Suprapubic skin (tissue), 4 donors: ENCODE measurements around the gene DUSP7. TPM values are rescaled to one million over a fixed set of nuclear protein-coding genes. Genes with fewer than 3 reads are reported as not detected.

Source experiments
- DNase-seq, 2 donors: peaks; one replicate each; pipeline ENCODE4 v3.0.0-alpha.2; 2019; ENCODE audit warnings: low spot score in 2 of 2
- H3K27ac ChIP-seq: fragments of 200-600 bp; sonication (generic); one replicate; pipeline ENCODE4 v1.5.1; 2019
- H3K27me3 ChIP-seq: fragments of 200-600 bp; sonication (generic); one replicate; pipeline ENCODE4 v1.5.1; 2019
- H3K36me3 ChIP-seq: fragments of 200-600 bp; sonication (generic); one replicate; pipeline ENCODE4 v1.5.1; 2019
- H3K4me1 ChIP-seq: fragments of 200-600 bp; sonication (generic); one replicate; pipeline ENCODE4 v1.5.1; 2019
- H3K4me3 ChIP-seq: fragments of 200-600 bp; sonication (generic); one replicate; pipeline ENCODE4 v1.5.1; 2019; ENCODE audit warnings: mild to moderate bottlenecking
- H3K9me3 ChIP-seq: fragments of 200-600 bp; sonication (generic); one replicate; pipeline ENCODE4 v1.5.1; 2019
- EP300 ChIP-seq: sonication (generic); formaldehyde crosslinking; IDR thresholded peaks from one replicate; pipeline ENCODE4 v1.6.1; 2017; ENCODE audit warnings: antibody characterized with exemption
- POLR2A ChIP-seq, 2 donors: fragments of 450-650 bp; IDR thresholded peaks; one replicate each; pipeline ENCODE4 v1.6.1; 2017; ENCODE audit warnings: antibody characterized with exemption in 2 of 2, mild to moderate bottlenecking in 2 of 2, moderate library complexity in 2 of 2
- POLR2AphosphoS5 ChIP-seq, 3 donors: sonication (generic); formaldehyde crosslinking; IDR thresholded peaks; one replicate each; pipeline ENCODE4 v1.6.1; 2017; ENCODE audit warnings: antibody characterized with exemption in 3 of 3
- WGBS: methylation state at CpG from one replicate; pipeline ENCODE4 v1.1.5; 2018; 5-methylcytosine and 5-hydroxymethylcytosine counted together
- total RNA-seq, 4 donors: library from RNA; depleted of rRNA; stranded (reverse); fragments of >200 nt; gene quantifications; one replicate each; pipeline ENCODE4 v1.1.0, GENCODE V29; 2016
- TF ChIP-seq, protein P1 (sequence below), 2 donors: fragments of 200-600 bp in 1 of 2; fragments of 450-650 bp in 1 of 2; sonication (generic) in 1 of 2; IDR thresholded peaks; one replicate each; pipeline ENCODE4 v1.5.1; 2016 to 2019; ENCODE audit warnings: antibody characterized with exemption in 2 of 2, mild to moderate bottlenecking in 1 of 2, moderate library complexity in 1 of 2

The DUSP7 gene
- total RNA-seq, 4 donors from 2014 or later, result 91.1 to 190 (median 146) TPM

DNA sequence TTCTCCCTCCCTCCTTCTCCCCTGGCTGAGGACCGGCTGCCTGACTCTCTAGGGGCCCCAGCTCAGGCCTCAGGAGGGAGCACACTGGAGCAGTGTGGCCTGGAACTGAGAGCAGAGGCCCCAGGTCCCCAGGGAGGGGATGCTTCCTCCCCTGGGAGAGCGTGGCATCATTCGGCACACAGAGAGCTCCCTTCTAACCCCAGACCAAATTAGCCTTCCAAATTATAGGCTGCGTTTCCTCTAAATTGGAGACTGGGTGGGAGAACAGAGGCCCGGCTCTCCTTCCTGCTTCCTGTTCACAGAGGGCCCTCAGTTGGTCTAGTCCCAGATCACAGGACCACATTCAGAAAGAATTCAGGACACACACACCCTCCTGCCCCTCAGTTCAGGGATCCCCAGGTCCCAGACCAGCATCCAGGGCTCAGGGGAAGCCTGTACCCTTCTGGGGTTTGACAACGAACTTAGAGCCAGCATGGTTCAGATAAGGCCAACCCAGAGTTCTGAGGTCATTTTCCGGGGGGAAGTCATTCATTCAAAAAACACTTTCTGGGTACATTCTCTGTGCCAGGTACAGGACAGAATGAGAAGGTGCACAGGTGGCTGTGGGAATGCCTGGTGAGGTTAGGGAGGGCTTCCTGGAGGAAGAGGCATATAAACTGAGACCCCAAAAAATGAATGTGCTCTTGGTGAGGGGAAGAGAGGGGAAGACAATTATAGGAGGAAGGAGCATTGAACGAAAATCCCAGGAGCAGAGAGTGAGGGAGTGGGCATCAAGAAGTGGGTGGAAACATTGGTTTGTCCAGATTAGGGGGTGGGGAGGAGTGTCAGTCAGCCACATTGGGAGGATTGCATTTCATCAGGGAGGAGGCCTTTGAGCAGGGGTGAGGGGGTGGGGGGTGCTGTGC lies 32.3 kb downstream of the DUSP7 start:
- WGBS, result 87% methylated on average over 7 of the region's 8 CpGs
- TF ChIP-seq POLR2AphosphoS5 (IDR thresholded peaks at IDR 0.05) (no peak), EP300 (no peak), POLR2A (IDR thresholded peaks at IDR 0.05) (no peak)
- TF ChIP-seq, protein P1, sequence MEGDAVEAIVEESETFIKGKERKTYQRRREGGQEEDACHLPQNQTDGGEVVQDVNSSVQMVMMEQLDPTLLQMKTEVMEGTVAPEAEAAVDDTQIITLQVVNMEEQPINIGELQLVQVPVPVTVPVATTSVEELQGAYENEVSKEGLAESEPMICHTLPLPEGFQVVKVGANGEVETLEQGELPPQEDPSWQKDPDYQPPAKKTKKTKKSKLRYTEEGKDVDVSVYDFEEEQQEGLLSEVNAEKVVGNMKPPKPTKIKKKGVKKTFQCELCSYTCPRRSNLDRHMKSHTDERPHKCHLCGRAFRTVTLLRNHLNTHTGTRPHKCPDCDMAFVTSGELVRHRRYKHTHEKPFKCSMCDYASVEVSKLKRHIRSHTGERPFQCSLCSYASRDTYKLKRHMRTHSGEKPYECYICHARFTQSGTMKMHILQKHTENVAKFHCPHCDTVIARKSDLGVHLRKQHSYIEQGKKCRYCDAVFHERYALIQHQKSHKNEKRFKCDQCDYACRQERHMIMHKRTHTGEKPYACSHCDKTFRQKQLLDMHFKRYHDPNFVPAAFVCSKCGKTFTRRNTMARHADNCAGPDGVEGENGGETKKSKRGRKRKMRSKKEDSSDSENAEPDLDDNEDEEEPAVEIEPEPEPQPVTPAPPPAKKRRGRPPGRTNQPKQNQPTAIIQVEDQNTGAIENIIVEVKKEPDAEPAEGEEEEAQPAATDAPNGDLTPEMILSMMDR (IDR thresholded peaks at IDR 0.05), result no peak
- H3K27me3 ChIP-seq, result no peaks in the 10 kb centered on the region
- no peaks in the 10 kb centered on the region for H3K36me3 ChIP-seq
- no peak for DNase-seq
- H3K4me3 ChIP-seq, result no peak overlapping the region
- peaks cover 10% of the 10 kb centered on the region for H3K4me1 ChIP-seq
- no peak overlapping the region for H3K27ac ChIP-seq
- no peaks in the 10 kb centered on the region for H3K9me3 ChIP-seq

- no peak overlapping the region for H3K27ac ChIP-seq
- no peaks in the 10 kb centered on the region for H3K9me3 ChIP-seq
- H3K27me3 ChIP-seq, result no peaks in the 10 kb centered on the region
- H3K36me3 ChIP-seq, result no peaks in the 10 kb centered on the region
- H3K4me3 ChIP-seq, result no peak overlapping the region
- no peak for DNase-seq
- H3K4me1 ChIP-seq, result peaks cover 10% of the 10 kb centered on the region
- no peak for TF ChIP-seq EP300
- TF ChIP-seq POLR2A (IDR thresholded peaks at IDR 0.05), result no peak
- TF ChIP-seq, protein P1 (IDR thresholded peaks at IDR 0.05), result no peak
- no peak for TF ChIP-seq POLR2AphosphoS5 (IDR thresholded peaks at IDR 0.05)
- WGBS, result 88% methylated on average over 3 of the region's 3 CpGs
Observed at GRCh38 chr3:52023101-52023770, 33.1 kb downstream of the DUSP7 start.

GRCh38 chr3:52022323-52023100 lies 33.9 kb downstream of the DUSP7 start:
- H3K4me1 ChIP-seq, result peaks cover 10% of the 10 kb centered on the region
- 67% methylated on average over 16 of the region's 20 CpGs for WGBS

GRCh38 chr3:52021489-52022268 lies 34.7 kb downstream of the DUSP7 start:
- 71% methylated on average over 8 of the region's 10 CpGs for WGBS
- Histone ChIP-seq H3K9me3 (no peaks in the 10 kb centered on the region), H3K27ac (peak overlapping the region; percentile 22), H3K4me3 (no peak overlapping the region), H3K4me1 (peaks cover 10% of the 10 kb centered on the region), H3K27me3 (no peaks in the 10 kb centered on the region), H3K36me3 (no peaks in the 10 kb centered on the region)
- no peak for DNase-seq
- TF ChIP-seq POLR2AphosphoS5 (IDR thresholded peaks at IDR 0.05), result no peak
- no peak for TF ChIP-seq POLR2A (IDR thresholded peaks at IDR 0.05)
- TF ChIP-seq EP300, result no peak
- TF ChIP-seq, protein P1 (IDR thresholded peaks at IDR 0.05), result no peak

More at GRCh38 chr3:52022323-52023100, 33.9 kb downstream of the DUSP7 start:
- H3K36me3 ChIP-seq, result no peaks in the 10 kb centered on the region
- no peaks in the 10 kb centered on the region for H3K27me3 ChIP-seq
- no peak for DNase-seq
- no peak overlapping the region for H3K4me3 ChIP-seq
- H3K27ac ChIP-seq, result peak overlapping the region; percentile 22
- TF ChIP-seq POLR2A (IDR thresholded peaks at IDR 0.05), result no peak
- TF ChIP-seq, protein P1 (IDR thresholded peaks at IDR 0.05), result no peak
- TF ChIP-seq EP300, result no peak
- TF ChIP-seq POLR2AphosphoS5 (IDR thresholded peaks at IDR 0.05), result no peak
- no peaks in the 10 kb centered on the region for H3K9me3 ChIP-seq
